GM21825 (cell line): ENCODE results near the gene FERD3L.
"Not testable (repeated sequence)": the region's sequence is repeated elsewhere in the genome, so short reads cannot be mapped to it uniquely, and the experiment has no call there.

Experiments
- ATAC-seq: cut with Tn5 transposase; IDR thresholded peaks from one replicate; pipeline ENCODE4 v1.9.1; 2021; ENCODE audit warnings: mild to moderate bottlenecking, moderate library complexity; ENCODE audit not compliant: unreplicated experiment

The FERD3L gene

GRCh38 chr7:19144661-19145433, at the start of gene FERD3L:
Gene FERD3L (minus strand): TSS chr7:19145421. CDS start chr7:19145362, 59 bp downstream.
- ATAC-seq = no peak

GRCh38 chr7:19194417-19194816, 49.2 kb upstream of the FERD3L start:
- ATAC-seq = not testable (repeated sequence)

- ATAC-seq = no peak
Measured at GRCh38 chr7:19181634-19182033, 36.4 kb upstream of the FERD3L start.

GRCh38 chr7:19178595-19178994, 33.4 kb upstream of the FERD3L start:
- no peak for ATAC-seq

GRCh38 chr7:19177269-19177668, 32.0 kb upstream of the FERD3L start:
- no peak for ATAC-seq

GRCh38 chr7:19175241-19175640, 30.0 kb upstream of the FERD3L start:
- ATAC-seq = no peak

GRCh38 chr7:19161671-19162070, 16.4 kb upstream of the FERD3L start:
- no peak for ATAC-seq

- no peak for ATAC-seq
Measured at GRCh38 chr7:19146699-19147098, 1.5 kb upstream of the FERD3L start.

DNA sequence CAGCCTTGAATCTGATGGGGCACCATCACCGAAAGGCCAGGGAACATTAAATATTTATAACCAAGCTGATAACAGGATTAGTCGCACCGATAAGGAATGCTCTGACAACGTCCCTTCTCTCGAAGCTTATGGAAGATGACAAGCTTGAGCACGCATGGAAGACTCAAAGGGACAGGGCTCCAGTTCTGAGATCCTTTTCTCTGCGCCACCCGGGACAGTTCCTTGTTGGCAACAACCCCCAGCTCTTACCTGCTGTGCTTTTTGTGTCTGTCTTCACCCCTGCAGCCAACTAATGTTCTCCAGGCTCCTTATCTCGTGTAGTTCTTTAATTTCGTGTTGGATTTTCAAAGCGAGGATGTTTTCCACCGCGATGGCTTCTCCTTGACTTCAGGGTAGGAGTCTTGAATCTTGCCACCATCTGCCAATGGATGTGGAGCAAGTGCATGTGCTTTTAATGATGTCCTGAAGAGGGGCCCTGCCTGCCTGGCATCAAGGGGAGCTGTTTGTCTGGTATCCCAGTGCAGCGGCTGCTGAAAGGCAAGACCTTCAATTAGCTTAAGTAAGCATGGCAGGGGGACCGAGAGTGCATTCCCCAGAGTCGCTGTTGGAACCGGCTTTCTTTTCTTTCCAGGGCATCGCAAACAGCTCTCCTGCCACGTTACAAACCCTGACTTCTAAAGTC, 354 bp upstream of the FERD3L start:
- no peak for ATAC-seq

- ATAC-seq = no peak
Measured at GRCh38 chr7:19143881-19144574, 1.2 kb downstream of the FERD3L start.

- no peak for ATAC-seq
Measured at GRCh38 chr7:19139706-19140327, 5.4 kb downstream of the FERD3L start.

DNA sequence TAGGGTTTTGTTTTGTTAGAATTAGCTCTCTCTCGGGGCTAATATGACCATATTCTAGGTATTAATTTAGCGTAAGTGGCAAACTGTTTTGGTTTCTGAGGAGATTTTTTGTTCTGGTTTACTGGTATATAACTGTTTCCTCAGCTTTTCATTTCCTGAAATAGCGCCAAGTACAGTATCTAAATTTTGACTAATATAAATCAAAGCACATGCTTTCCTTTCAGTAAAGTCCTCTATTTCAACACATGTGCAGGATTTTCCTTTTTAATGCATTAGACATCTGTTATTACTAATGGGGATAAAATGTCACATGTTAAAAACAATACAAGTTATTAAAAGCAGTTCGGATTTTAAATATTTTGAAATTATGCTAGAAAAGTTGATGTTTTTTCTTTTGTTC, 11.3 kb downstream of the FERD3L start:
- ATAC-seq = no peak

- ATAC-seq = no peak
Measured at GRCh38 chr7:19133390-19133789, 11.8 kb downstream of the FERD3L start.

- ATAC-seq = no peak
Measured at GRCh38 chr7:19128856-19129255, 16.4 kb downstream of the FERD3L start.

DNA sequence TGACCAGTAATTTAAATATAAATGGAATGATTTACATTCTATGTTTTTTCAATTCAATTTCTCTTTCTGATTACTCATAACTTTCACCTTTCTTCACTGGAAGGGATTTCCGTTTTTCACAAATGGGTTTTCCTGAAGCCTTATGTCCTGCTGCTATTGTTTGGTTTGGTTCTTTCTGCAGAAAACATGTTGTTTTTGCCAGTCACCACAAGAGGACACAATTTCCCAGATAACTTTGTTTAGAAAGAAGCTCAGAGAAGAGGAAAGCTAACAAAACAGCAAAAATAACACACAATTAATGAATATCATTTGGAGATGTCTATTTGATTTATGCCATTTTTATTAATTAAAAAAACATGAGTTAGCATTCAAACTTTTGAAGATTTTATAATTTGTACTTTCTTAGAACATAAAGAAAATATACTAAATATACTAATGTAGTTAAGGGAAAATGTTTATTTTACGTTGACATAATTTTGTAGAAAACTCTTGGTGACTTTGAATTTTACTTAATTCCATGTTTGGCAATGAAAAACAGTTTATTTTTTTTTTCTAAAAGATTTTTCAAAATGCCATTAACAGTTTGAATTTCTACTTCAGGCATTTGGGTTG, 23.1 kb downstream of the FERD3L start:
- ATAC-seq = no peak

- no peak for ATAC-seq
Measured at GRCh38 chr7:19119870-19120486, 25.2 kb downstream of the FERD3L start.

DNA sequence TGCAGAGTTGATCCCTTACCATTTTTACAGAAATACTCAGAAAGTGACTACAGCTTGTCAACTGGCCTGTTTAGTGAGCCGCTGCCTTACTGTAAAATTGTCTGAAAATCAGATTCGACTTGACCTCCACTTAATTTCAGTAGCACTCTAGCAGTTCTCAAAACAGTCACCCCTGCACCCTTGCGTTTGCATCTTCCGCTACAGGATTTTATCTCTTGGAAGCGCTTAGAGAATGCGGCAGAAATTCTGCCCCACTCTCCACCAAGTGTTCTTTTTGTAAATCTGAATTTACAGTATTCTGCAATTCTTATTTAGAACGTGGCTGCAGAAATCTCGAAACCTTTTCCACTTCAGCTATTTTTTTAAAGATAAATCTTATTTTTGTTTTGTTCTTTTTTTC, 25.8 kb downstream of the FERD3L start:
- no peak for ATAC-seq

- ATAC-seq = no peak
Measured at GRCh38 chr7:19118636-19119371, 26.4 kb downstream of the FERD3L start.

DNA sequence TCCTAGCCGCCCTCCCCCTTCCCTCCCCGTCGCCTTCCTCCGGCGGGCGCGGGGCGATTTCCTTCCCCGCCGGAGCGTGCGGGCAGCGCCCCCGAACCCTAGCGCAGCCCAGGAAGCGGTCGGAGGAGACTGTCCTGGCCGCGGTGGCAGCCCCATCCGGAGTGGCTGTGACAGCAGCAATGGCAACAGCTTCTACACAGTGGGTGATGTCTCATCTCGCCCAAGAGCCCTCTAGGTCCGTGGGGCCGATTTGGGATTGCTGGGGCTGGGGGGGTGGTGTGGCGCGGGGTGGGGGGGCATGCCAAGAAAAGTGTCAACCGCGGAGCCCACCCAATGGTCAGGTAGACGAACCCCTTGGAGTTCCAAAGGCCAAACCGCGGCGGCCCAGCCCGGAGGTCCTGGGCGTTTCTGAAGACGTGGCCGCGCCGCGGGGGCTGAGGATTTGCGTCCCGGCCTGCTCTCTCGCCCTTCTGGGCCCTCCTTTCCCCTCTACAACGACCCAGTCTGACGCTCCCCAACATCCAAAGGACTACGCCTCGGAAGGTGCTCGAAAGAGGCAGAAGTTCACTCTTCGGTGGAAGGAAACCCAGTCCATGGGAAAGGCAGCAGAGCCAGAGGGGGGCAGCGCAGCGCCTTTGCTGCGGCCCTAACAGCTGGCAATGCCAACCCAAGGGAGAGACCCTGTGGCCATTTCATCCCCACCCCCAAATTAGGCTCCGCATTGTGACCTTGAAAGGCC, 27.2 kb downstream of the FERD3L start:
- no peak for ATAC-seq
